Measurements from ENCODE around the gene FBXO33. TPM values are rescaled to one million over a fixed set of nuclear protein-coding genes. Genes with fewer than 3 reads are reported as not detected.

The FBXO33 gene
- polyA plus RNA-seq, 2 of the 4 experiments (the other 2 are of a cell fraction): 8.2 to 10.6 TPM

DNA sequence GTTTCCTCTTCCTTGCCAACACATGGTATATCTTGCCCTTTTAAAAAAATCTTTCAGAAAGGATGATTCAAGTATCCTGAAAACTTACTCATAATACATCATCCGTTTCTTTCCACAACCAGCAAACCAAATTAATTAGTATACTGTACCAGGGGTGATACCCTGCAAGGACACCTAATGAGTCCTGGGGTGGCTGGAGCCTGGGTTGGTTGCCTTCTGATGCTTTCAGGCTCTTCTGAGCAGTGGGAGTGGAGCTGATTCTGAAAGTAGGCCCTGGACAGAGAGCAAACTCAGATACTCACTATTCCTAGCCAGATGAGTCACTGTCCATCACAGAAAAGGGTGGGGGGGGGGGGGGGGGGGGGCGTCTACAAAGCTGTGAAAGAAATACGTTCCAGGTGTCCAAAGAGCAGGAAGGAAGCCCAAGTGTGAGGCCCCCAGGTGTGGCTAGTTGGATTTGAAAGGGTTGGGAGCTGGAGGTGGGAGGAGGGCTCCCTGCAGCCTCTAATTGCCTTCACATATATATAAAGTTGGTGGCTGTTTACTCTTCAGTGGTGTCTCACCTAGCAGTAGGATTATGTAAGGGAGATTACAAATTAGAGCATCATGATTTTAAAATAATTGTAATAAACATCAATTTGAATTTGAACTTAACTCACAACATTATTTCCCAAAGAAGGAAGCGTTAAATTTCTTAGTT is 36.5 kb downstream of the FBXO33 start:
- ChIA-PET CTCF (interaction anchor here (1.0 kb wide), 2 partner anchors 13 to 31 kb away, joined by 3 to 4 read pairs; no protein-coding TSS in a partner anchor), POLR2A (interaction anchor here (0.8 kb wide), 1 partner anchor 36 kb away, joined by 3 read pairs; the partner anchor contains the start of gene FBXO33)
- Histone ChIP-seq H3K4me1 (peaks cover 5% of the 10 kb centered on the region; the same call in 1 of the 3 replicates), H3K27ac (no peak overlapping the region), H3K4me3 (no peak overlapping the region), H3K4me2 (0 out of 3 replicates have a peak overlapping the region, but pooled peaks have one; percentile 2), H3K9me3 (no peaks in the 10 kb centered on the region)
- FAIRE-seq (no peak), DNase-seq (ENCODE audit: low read depth in 1 of 2, low spot score in 1 of 2) (no peak), ATAC-seq (peak; percentile 28 to 56; a peak in 2 of 6 replicates)
- no peak for TF ChIP-seq CBX2 (IDR thresholded peaks at IDR 0.05; ENCODE audit: borderline replicate concordance, low read depth)
- no peak for TF ChIP-seq RFX5 (IDR thresholded peaks at IDR 0.05)
- TF ChIP-seq, protein P1, sequence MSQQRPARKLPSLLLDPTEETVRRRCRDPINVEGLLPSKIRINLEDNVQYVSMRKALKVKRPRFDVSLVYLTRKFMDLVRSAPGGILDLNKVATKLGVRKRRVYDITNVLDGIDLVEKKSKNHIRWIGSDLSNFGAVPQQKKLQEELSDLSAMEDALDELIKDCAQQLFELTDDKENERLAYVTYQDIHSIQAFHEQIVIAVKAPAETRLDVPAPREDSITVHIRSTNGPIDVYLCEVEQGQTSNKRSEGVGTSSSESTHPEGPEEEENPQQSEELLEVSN (IDR thresholded peaks at IDR 0.05; ENCODE audit: borderline replicate concordance, low read depth): no peak
- TF ChIP-seq KDM5A (IDR thresholded peaks at IDR 0.05): no peak
- TF ChIP-seq, protein P2, sequence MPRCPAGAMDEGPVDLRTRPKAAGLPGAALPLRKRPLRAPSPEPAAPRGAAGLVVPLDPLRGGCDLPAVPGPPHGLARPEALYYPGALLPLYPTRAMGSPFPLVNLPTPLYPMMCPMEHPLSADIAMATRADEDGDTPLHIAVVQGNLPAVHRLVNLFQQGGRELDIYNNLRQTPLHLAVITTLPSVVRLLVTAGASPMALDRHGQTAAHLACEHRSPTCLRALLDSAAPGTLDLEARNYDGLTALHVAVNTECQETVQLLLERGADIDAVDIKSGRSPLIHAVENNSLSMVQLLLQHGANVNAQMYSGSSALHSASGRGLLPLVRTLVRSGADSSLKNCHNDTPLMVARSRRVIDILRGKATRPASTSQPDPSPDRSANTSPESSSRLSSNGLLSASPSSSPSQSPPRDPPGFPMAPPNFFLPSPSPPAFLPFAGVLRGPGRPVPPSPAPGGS (IDR thresholded peaks at IDR 0.05): no peak
- TF ChIP-seq TFCP2L1 (CRISPR knock-in tag; IDR thresholded peaks at IDR 0.05): no peak
- TF ChIP-seq KDM1A (IDR thresholded peaks at IDR 0.05; ENCODE audit: low read depth): no peak
- no peak for TF ChIP-seq NR3C1 (IDR thresholded peaks at IDR 0.05)
- no peak for TF ChIP-seq MYC (IDR thresholded peaks at IDR 0.05; ENCODE audit: borderline replicate concordance, low read length)
- TF ChIP-seq, protein P3, sequence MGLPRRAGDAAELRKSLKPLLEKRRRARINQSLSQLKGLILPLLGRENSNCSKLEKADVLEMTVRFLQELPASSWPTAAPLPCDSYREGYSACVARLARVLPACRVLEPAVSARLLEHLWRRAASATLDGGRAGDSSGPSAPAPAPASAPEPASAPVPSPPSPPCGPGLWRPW (IDR thresholded peaks at IDR 0.05): no peak
- no peak for TF ChIP-seq GATA3 (IDR thresholded peaks at IDR 0.05; ENCODE audit: borderline replicate concordance)
- TF ChIP-seq FOSL2 (IDR thresholded peaks at IDR 0.05): no peak
- no peak for TF ChIP-seq FOSL2 (CRISPR knock-in tag; IDR thresholded peaks at IDR 0.05)
- TF ChIP-seq SMC3 (IDR thresholded peaks at IDR 0.05): no peak
- no peak for TF ChIP-seq BHLHE40 (IDR thresholded peaks at IDR 0.05; ENCODE audit: low read depth, low read length)
- TF ChIP-seq FOXS1 (CRISPR knock-in tag; IDR thresholded peaks at IDR 0.05): no peak
- TF ChIP-seq SREBF2 (IDR thresholded peaks at IDR 0.05): no peak
- no peak for TF ChIP-seq JUNB (IDR thresholded peaks at IDR 0.05)
- no peak for TF ChIP-seq TP53 (CRISPR knock-in tag; IDR thresholded peaks at IDR 0.05)
- WGBS (ENCODE audit: missing lambda C conversion rate): 57% methylated on average over 4 of the region's 4 CpGs

DNA sequence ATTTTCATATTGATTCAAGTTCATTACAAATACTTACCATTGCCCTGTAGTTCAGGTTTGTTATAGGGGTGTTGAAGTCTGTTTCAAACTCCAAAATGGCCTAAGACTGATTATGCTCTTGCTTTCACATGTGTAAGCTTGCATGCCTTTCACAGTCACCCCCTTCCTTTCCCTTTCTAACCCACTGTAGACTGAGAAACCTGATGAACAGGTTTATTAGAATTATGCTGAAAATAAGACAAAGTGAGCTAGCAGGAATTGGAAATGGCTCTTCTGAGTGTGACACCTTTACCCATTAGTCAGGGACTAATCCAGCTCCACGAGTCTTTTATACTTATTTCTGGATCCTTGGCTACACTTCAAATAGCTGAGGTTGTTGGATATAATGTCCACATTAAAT is 38.9 kb downstream of the FBXO33 start:
- H3K27ac ChIP-seq: no peak overlapping the region
- FAIRE-seq (no peak), DNase-seq (ENCODE audit: low read depth in 1 of 2, low spot score in 1 of 2) (no peak), ATAC-seq (no peak)
- no peak overlapping the region for H3K4me3 ChIP-seq
- WGBS (ENCODE audit: missing lambda C conversion rate): 71% methylated on average over 1 of the region's 1 CpG
- H3K4me1 ChIP-seq: peaks cover 5% of the 10 kb centered on the region; the same call in 1 of the 3 replicates
- no peak overlapping the region for H3K4me2 ChIP-seq
- ChIA-PET POLR2A (no interaction called here), CTCF (interaction anchor here (0.7 to 1.1 kb wide), 2 partner anchors 11 to 18 kb away, joined by 3 read pairs; no protein-coding TSS in a partner anchor)
- TF ChIP-seq RAD21 (conservative IDR thresholded peaks at IDR 0.05 in 1 of 2, IDR thresholded peaks at IDR 0.05 in 1 of 2): no peak
- no peak for TF ChIP-seq FOSL2 (IDR thresholded peaks at IDR 0.05)
- TF ChIP-seq FOSL2 (CRISPR knock-in tag; IDR thresholded peaks at IDR 0.05): no peak
- no peak for TF ChIP-seq MYC (IDR thresholded peaks at IDR 0.05; ENCODE audit: borderline replicate concordance, low read length)
- TF ChIP-seq CBX2 (IDR thresholded peaks at IDR 0.05; ENCODE audit: borderline replicate concordance, low read depth): no peak
- TF ChIP-seq RARB (CRISPR knock-in tag; IDR thresholded peaks at IDR 0.05): no peak
- TF ChIP-seq NR3C1 (IDR thresholded peaks at IDR 0.05): no peak
- no peak for TF ChIP-seq NFE2L2 (conservative IDR thresholded peaks at IDR 0.05; ENCODE audit: low read length)
- TF ChIP-seq EHF (CRISPR knock-in tag; IDR thresholded peaks at IDR 0.05): no peak
- TF ChIP-seq JUN (IDR thresholded peaks at IDR 0.05): no peak
- TF ChIP-seq NPAS2 (CRISPR knock-in tag; IDR thresholded peaks at IDR 0.05; ENCODE audit: borderline replicate concordance): no peak
- TF ChIP-seq KDM5A (IDR thresholded peaks at IDR 0.05): no peak
- no peak for TF ChIP-seq POLR2A (IDR thresholded peaks at IDR 0.05; ENCODE audit: low read length)
- TF ChIP-seq HEYL (CRISPR knock-in tag; IDR thresholded peaks at IDR 0.05): no peak
- no peak for TF ChIP-seq SREBF2 (IDR thresholded peaks at IDR 0.05)
- no peak for TF ChIP-seq CEBPB (IDR thresholded peaks at IDR 0.05)
- H3K9me3 ChIP-seq: no peaks in the 10 kb centered on the region

Measured in A549 (cell line).